Stimulated activated CD8-positive, alpha-beta memory T cell treated with anti-CD3 and anti-CD28 coated beads, Interleukin-2, amount 100 ng/mL, for 1 hour (primary cell): ENCODE measurements around the gene OLFM2.
"Not testable (repeated sequence)": the region's sequence is repeated elsewhere in the genome, so short reads cannot be mapped to it uniquely, and the experiment has no call there.

Source experiments
- DNase-seq, 2 donors: peaks; one replicate each; pipeline ENCODE4 v3.0.0-alpha.2; 2020; ENCODE audit warnings: low read depth in 2 of 2

OLFM2 gene

DNA sequence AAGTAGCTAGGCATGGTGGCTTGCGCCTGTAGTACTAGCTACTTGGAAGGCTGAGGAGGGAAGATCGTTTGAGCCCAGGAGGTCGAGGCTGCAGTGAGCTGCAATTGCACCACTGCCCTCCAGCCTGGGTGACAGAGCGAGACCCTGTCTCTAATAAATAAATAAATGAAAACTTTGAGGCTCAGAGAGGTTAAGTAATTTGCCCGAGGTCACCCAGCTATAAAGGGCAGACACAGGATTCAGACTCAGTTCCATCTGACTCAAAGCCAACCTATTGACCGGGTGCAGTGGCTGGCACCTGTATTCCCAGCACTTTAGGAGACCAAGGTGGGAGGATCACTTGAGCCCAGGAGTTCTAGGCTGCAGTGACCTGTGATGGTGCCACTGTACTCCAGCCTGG, 7.4 kb upstream of the OLFM2 start:
- no peak for DNase-seq

GRCh38 chr19:9941671-9942070, 5.4 kb upstream of the OLFM2 start:
- DNase-seq, result no peak

- DNase-seq, result no peak
These were observed 4.9 kb upstream of the OLFM2 start for GRCh38 chr19:9941231-9941630.

- no peak for DNase-seq
These were observed 4.5 kb upstream of the OLFM2 start for GRCh38 chr19:9940778-9941177.

DNA sequence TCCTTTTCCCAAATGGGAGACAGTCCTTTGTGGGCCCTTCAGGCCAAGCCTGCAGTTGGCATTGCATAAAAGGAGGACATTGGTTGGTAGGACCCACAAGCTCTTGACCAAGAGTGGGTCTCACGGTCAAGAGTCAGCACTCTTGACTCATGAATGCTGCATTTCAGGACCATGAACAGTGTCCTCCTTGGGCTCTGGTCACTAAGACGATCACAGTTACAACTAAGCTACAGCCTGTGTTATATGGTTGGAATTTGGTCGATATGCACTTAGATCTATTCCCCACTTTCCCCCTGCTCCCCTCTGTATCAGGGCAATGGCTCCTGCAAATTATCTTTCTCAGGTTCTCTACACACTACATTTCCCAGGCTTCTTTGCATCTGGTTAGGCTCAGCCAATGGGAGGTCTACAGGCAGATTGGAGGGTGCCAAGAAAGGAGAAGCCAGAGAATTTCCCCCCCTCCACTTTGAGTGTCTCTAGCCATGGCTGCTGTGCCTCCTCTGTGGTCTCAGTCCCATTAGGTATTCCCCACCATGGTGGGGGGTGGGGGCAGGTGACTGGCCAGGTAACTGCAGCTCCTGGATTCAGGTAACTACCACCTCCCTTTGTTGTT, 3.1 kb upstream of the OLFM2 start:
- DNase-seq, result no peak

- DNase-seq, result no peak
These were observed 691 bp upstream of the OLFM2 start for GRCh38 chr19:9937001-9937411.

GRCh38 chr19:9935506-9936325, 599 bp downstream of the OLFM2 start:
- DNase-seq, result no peak

- peak; percentile 65 to 67 for DNase-seq
These were observed 2.0 kb downstream of the OLFM2 start for GRCh38 chr19:9934132-9934950.

DNA sequence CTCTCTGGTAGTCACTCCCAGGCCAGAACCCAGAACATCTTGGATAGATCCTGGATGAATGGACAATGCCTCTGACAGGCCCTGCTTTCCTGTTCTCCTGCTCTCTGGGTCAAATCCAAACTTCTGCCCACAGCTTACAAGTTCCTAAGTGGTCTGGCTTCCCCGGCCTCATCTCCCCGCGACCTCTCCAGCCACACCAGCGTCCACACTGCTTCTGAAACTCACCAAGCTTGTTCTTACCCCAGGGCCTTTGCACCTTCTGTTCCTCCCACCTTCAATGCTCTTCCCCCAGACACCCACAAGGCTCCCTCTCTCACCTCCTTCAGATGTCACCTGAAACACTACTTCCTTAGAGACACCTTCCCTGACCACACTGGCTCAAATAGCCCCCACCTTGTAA, 3.5 kb downstream of the OLFM2 start:
- DNase-seq, result no peak

DNA sequence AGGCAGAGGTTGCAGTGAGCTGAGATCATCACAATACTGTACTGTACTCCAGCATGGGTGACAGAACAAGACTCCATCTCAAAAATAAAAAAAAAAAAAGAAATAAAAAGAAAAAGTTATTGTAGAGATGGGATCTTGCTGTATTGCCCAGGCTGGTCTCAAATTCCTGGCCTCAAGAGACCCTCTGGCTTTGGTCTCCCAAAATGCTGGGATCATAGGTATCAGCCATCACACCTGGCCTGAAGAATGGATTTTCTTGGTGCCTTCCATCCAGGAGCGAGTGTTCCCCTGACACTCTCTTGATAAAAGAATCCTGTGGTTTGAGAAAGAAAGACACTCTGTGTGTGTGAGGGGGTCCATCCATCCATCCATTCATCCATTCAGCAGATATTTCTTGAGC, 4.7 kb downstream of the OLFM2 start:
- no peak for DNase-seq

- no peak for DNase-seq
These were observed 12.9 kb downstream of the OLFM2 start for GRCh38 chr19:9923440-9923839.

- DNase-seq, result not testable (repeated sequence)
These were observed 13.4 kb downstream of the OLFM2 start for GRCh38 chr19:9922782-9923379.

GRCh38 chr19:9917321-9917720, 19.0 kb downstream of the OLFM2 start:
- DNase-seq, result no peak

DNA sequence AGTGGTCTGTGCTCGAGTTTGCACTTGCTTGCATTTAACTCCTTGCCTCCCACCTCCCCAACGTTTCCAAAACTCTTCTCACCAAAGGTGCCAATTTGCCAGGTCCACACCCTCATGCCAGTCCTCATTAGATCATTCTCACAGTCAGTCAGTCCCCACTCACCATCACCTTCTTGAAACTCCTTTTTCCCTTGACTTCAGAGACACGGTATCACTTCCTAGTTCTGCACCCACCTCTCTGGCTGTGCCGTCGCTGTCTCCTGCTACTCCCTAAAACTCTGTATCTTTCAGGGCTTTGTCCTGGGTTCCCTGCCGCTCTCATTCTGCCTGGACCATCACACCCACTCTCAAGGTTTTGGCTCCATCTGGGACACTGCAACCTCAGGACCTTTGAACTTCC, 19.6 kb downstream of the OLFM2 start:
- DNase-seq, result no peak

GRCh38 chr19:9914315-9915207, 21.8 kb downstream of the OLFM2 start:
- DNase-seq, result peak; percentile 66 to 70

- DNase-seq, result no peak
These were observed 22.4 kb downstream of the OLFM2 start for GRCh38 chr19:9914001-9914314.

DNA sequence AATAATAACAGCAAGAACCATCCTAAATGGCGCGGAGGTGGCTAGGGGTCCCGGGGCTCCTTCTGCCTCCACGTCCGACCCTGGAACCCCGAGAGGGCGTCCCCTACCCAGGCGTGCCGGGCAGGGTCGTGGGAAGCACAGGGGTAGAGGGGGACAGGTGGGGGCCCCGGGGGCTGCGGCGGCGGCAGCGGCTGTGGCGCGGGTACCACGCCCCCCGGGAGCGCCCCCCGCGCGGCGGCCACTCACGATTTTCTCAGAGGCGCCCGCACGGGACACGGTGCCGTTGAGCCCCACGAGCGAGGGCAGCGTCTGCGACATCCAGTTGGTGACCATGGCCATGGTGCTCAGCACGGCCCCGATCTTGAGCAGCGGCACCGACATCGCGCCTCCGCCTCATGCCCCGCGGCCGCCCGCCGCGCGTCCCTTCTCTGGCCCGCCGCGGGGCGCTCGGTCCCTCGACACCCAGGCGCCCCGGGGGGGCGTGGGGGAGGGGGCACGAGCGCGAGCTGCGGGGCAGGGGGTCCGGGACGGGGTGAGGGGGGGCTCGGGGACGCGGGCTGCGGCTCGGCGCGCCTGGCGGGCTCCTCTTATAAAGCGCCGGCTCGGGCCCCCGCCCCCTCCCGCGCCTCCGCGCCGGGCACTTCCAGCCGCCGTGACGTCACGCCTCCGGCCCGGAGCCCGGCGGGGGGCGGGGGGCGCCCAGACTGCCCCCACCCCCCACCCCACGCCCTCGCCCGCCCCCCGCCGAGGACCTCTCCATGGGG, 22.9 kb downstream of the OLFM2 start:
- no peak for DNase-seq

DNA sequence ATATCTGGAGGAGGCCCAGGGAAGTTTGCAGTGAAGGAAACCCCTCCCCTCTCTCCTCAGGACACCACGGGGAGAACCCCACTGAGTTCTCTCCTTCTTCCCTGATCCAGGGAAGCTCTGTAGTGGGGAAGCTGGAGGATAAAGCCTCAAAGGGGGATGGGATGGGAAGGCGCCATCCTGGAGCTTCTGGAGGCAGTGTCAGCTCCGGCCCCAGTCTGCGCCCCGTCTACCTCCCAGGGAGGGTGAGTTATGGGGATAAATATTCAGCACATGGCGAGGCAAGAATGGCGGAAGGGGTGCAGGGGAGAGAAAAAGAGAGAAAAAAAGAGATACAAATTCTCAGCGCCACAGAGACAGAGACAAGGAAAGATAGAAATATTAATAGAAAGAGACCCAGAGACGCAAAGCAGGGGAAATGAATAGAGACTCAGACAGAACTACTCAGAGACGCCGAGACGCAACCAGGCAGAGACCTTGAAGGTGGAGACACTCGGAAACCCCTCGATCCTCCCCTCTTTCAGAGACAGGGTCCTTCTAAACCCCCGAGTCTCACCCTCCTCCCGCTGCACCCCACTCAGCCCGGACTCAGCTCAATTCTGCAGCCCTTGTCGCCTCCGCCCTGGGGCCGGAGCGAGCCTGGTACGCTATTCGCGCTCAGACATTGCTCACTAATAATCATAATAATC, 23.6 kb downstream of the OLFM2 start:
- DNase-seq, result no peak

- DNase-seq, result no peak
These were observed 24.7 kb downstream of the OLFM2 start for GRCh38 chr19:9911524-9912185.
